Activated gamma-delta T cell treated with anti-CD3 and anti-CD28 coated beads, Interleukin-2, amount 50 U/mL, for 16 hours (primary cell): Measurements from ENCODE around the gene ARHGEF10L.

ENCODE experiments used
- DNase-seq: peaks from one replicate; pipeline ENCODE4 v3.0.0-alpha.2; 2020; ENCODE audit warnings: low read depth

The ARHGEF10L gene

GRCh38 chr1:17546946-17547670 lies 7.6 kb downstream of the ARHGEF10L start:
- DNase-seq = no peak

GRCh38 chr1:17549384-17549783 lies 9.9 kb downstream of the ARHGEF10L start:
- DNase-seq = no peak

GRCh38 chr1:17550729-17551584 lies 11.5 kb downstream of the ARHGEF10L start:
- DNase-seq = no peak

- DNase-seq = no peak
Observed at GRCh38 chr1:17551755-17552234, 12.3 kb downstream of the ARHGEF10L start.

- no peak for DNase-seq
Observed at GRCh38 chr1:17553975-17554700, 14.6 kb downstream of the ARHGEF10L start.

- no peak for DNase-seq
Observed at GRCh38 chr1:17554954-17555353, 15.5 kb downstream of the ARHGEF10L start.

GRCh38 chr1:17557986-17558385 lies 18.5 kb downstream of the ARHGEF10L start:
- no peak for DNase-seq

GRCh38 chr1:17558541-17558940 lies 19.0 kb downstream of the ARHGEF10L start:
- DNase-seq = no peak

GRCh38 chr1:17558954-17559614 lies 19.6 kb downstream of the ARHGEF10L start:
- no peak for DNase-seq

- no peak for DNase-seq
Observed at GRCh38 chr1:17559615-17560419, 20.3 kb downstream of the ARHGEF10L start.

GRCh38 chr1:17561247-17561548 lies 21.7 kb downstream of the ARHGEF10L start:
- no peak for DNase-seq

- DNase-seq = no peak
Observed at GRCh38 chr1:17561561-17561985, 22.1 kb downstream of the ARHGEF10L start.

- no peak for DNase-seq
Observed at GRCh38 chr1:17562375-17562774, 22.9 kb downstream of the ARHGEF10L start.

- no peak for DNase-seq
Observed at GRCh38 chr1:17563494-17564281, 24.2 kb downstream of the ARHGEF10L start.

- DNase-seq = no peak
Observed at GRCh38 chr1:17564458-17565393, 25.2 kb downstream of the ARHGEF10L start.

GRCh38 chr1:17565461-17566252 lies 26.2 kb downstream of the ARHGEF10L start:
- no peak for DNase-seq

GRCh38 chr1:17566417-17566816 lies 26.9 kb downstream of the ARHGEF10L start:
- DNase-seq = no peak

GRCh38 chr1:17566892-17567291 lies 27.4 kb downstream of the ARHGEF10L start:
- DNase-seq = no peak
